Erythroblast (primary cell): ENCODE results near the gene BABAM2.

Experiments used
- GATA1 ChIP-seq: IDR thresholded peaks from 2 replicates; pipeline ENCODE4 v1.6.1; 2011; ENCODE audit warnings: low read depth, mild to moderate bottlenecking, control low read depth, low read length, moderate library complexity
- POLR2A ChIP-seq: IDR thresholded peaks from 2 replicates; pipeline ENCODE4 v1.6.1; 2011; ENCODE audit warnings: mild to moderate bottlenecking, low read length

- no peak for TF ChIP-seq POLR2A
- TF ChIP-seq GATA1, result no peak
Measured at GRCh38 chr2:28351621-28352020, 461.1 kb downstream of the BABAM2 start.
